ENCODE measurements around the gene RLN2.
"Not testable (repeated sequence)": the region's sequence is repeated elsewhere in the genome, so short reads cannot be mapped to it uniquely, and the experiment has no call there.

DNA sequence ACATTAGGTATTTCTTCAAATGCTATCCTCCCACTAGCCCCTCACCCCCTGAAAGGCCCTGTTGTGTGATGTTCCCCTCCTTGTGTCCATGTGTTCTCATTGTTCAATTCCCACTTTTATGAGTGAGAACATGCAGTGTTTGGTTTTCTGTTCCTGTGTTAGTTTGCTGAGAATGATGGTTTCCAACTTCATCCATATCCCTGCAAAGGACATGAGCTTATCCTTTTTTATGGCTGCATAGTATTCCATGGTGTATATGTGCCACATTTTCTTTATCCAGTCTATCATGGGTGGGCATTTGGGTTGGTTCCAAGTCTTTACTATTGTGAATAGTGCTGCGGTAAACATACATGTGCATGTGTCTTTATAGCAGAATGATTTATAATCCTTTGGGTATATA, 11.9 kb upstream of the RLN2 start:
- TF ChIP-seq, protein P1, sequence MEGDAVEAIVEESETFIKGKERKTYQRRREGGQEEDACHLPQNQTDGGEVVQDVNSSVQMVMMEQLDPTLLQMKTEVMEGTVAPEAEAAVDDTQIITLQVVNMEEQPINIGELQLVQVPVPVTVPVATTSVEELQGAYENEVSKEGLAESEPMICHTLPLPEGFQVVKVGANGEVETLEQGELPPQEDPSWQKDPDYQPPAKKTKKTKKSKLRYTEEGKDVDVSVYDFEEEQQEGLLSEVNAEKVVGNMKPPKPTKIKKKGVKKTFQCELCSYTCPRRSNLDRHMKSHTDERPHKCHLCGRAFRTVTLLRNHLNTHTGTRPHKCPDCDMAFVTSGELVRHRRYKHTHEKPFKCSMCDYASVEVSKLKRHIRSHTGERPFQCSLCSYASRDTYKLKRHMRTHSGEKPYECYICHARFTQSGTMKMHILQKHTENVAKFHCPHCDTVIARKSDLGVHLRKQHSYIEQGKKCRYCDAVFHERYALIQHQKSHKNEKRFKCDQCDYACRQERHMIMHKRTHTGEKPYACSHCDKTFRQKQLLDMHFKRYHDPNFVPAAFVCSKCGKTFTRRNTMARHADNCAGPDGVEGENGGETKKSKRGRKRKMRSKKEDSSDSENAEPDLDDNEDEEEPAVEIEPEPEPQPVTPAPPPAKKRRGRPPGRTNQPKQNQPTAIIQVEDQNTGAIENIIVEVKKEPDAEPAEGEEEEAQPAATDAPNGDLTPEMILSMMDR (IDR thresholded peaks at IDR 0.05): not testable (repeated sequence)
- TF ChIP-seq POLR2A (IDR thresholded peaks at IDR 0.05): not testable (repeated sequence)
